Endothelial cell of umbilical vein (primary cell): ENCODE measurements around the gene MOCOS. TPM values are rescaled to one million over a fixed set of nuclear protein-coding genes. Genes with fewer than 3 reads are reported as not detected.

ENCODE experiments used
- BruUV-seq: library from RNA; stranded (reverse); fragments of 400-500 nt; replicated peaks from 2 replicates; lab custom pipeline; 2021; lab: Mats Ljungman, UMichigan
- CTCF ChIA-PET: fragments of 300-600, 350-600 bp; sonication (Branson Sonifier 250); formaldehyde crosslinking; loops from one replicate; lab custom pipeline; 2021; ENCODE audit warnings: antibody characterized with exemption, inconsistent platforms; lab: Charles Lee
- POLR2A ChIA-PET: fragments of 300-600, 350-600 bp; sonication (Branson Sonifier 250); formaldehyde crosslinking; loops from one replicate; lab custom pipeline; 2021; ENCODE audit warnings: antibody characterized with exemption, inconsistent platforms; lab: Charles Lee
- DNase-seq: peaks from one replicate; pipeline ENCODE4 v3.0.0-alpha.2; 2011; ENCODE audit warnings: low read depth, low spot score
- FAIRE-seq: peaks from 2 replicates; lab custom pipeline; 2011; peaks lifted over from hg19 to GRCh38; lab: Jason Lieb, UNC
- H2AFZ ChIP-seq: 2 replicates; pipeline ENCODE4 v1.6.0; 2012; ENCODE audit warnings: low read depth, low read length, control low read depth, inconsistent platforms
- H3K27ac ChIP-seq: 2 replicates; pipeline ENCODE4 v1.5.1; 2011; ENCODE audit warnings: low read depth, mild to moderate bottlenecking, control low read depth, low read length, moderate library complexity; ENCODE audit not compliant: insufficient read depth
- H3K27me3 ChIP-seq, 2 experiments: 2 replicates each; pipeline versions ENCODE4 v1.6.0 to v1.6.1; 2011; ENCODE audit warnings: low read length in 2 of 2, mixed read lengths in 1 of 2; ENCODE audit not compliant: control insufficient read depth in 2 of 2, insufficient read depth in 2 of 2
- H3K36me3 ChIP-seq, 2 experiments: 2 replicates in 1 of 2; 3 replicates in 1 of 2; pipeline ENCODE4 v1.5.1; 2011; ENCODE audit warnings: low read length in 2 of 2, mild to moderate bottlenecking in 1 of 2, moderate library complexity in 1 of 2; ENCODE audit not compliant: control insufficient read depth in 2 of 2, insufficient read depth in 2 of 2; ENCODE audit errors: extremely low read depth in 1 of 2
- H3K4me1 ChIP-seq: 3 replicates; pipeline ENCODE4 v1.5.1; 2011; ENCODE audit warnings: mild to moderate bottlenecking, low read length; ENCODE audit not compliant: control insufficient read depth, insufficient read depth; ENCODE audit errors: extremely low read depth
- H3K4me2 ChIP-seq: 2 replicates; pipeline ENCODE4 v1.6.1; 2011; ENCODE audit warnings: low read length, control low read depth, mixed read lengths; ENCODE audit not compliant: insufficient read depth
- H3K4me3 ChIP-seq, 3 experiments: fragments of 200-600 bp in 1 of 3; sonication (generic), shearing (Covaris generic) in 1 of 3; replicated peaks in 1 of 3; 2 replicates each; pipeline ENCODE4 v1.5.1; 2011 to 2016; ENCODE audit warnings: control low read depth in 3 of 3, low read length in 3 of 3, mild to moderate bottlenecking in 2 of 3, inconsistent platforms in 1 of 3, low read depth in 1 of 3, moderate library complexity in 1 of 3; ENCODE audit not compliant: insufficient read depth in 1 of 3
- H3K79me2 ChIP-seq: 2 replicates; pipeline ENCODE4 v1.6.0; 2012; ENCODE audit warnings: low read length, inconsistent platforms; ENCODE audit not compliant: control insufficient read depth, insufficient read depth
- H3K9ac ChIP-seq: replicated peaks from 2 replicates; pipeline ENCODE3; 2011; ENCODE audit warnings: low read length, control low read depth; ENCODE audit not compliant: insufficient read depth; ENCODE audit errors: extremely low read depth
- H3K9me1 ChIP-seq: replicated peaks from 3 replicates; pipeline ENCODE4 v1.6.0; 2011; ENCODE audit warnings: mild to moderate bottlenecking, low read length; ENCODE audit not compliant: control insufficient read depth, insufficient read depth; ENCODE audit errors: extremely low read depth
- H3K9me3 ChIP-seq: replicated peaks from 2 replicates; pipeline ENCODE4 v1.5.1; 2012; ENCODE audit warnings: low read length, inconsistent platforms; ENCODE audit not compliant: control insufficient read depth, insufficient read depth
- H4K20me1 ChIP-seq: replicated peaks from 2 replicates; pipeline ENCODE3; 2011; ENCODE audit warnings: mild to moderate bottlenecking, low read length; ENCODE audit not compliant: control insufficient read depth, insufficient read depth; ENCODE audit errors: extremely low read depth
- EZH2 ChIP-seq: IDR thresholded peaks from 2 replicates; pipeline ENCODE4 v1.6.1; 2012; ENCODE audit warnings: borderline replicate concordance, low read depth, mild to moderate bottlenecking, moderate library complexity, low read length, inconsistent platforms; ENCODE audit not compliant: severe bottlenecking
- FOS ChIP-seq: IDR thresholded peaks from 2 replicates; pipeline ENCODE4 v1.6.1; 2011; ENCODE audit warnings: mild to moderate bottlenecking, low read length, moderate library complexity, borderline replicate concordance; ENCODE audit not compliant: insufficient read depth
- GATA2 ChIP-seq: IDR thresholded peaks from 2 replicates; pipeline ENCODE4 v1.7.0; 2011; ENCODE audit warnings: low read depth, mild to moderate bottlenecking, moderate library complexity, mixed read lengths, low read length; ENCODE audit not compliant: insufficient read length, insufficient read depth
- JUN ChIP-seq: IDR thresholded peaks from 2 replicates; pipeline ENCODE4 v1.6.1; 2011; ENCODE audit warnings: borderline replicate concordance, low read depth; ENCODE audit not compliant: insufficient read length, insufficient read depth
- MAX ChIP-seq: IDR thresholded peaks from 2 replicates; pipeline ENCODE4 v1.6.1; 2011; ENCODE audit not compliant: insufficient read depth, insufficient read length
- MYC ChIP-seq: IDR thresholded peaks from one replicate; pipeline ENCODE4 v1.6.1; 2011; ENCODE audit warnings: mild to moderate bottlenecking, low read depth, low read length
- POLR2A ChIP-seq: IDR thresholded peaks from 2 replicates; pipeline ENCODE4 v1.6.1; 2012; ENCODE audit warnings: low read depth, mild to moderate bottlenecking, control low read depth, low read length
- POLR2AphosphoS5 ChIP-seq: IDR thresholded peaks from 2 replicates; pipeline ENCODE4 v1.6.1; 2012; ENCODE audit warnings: low read depth, mild to moderate bottlenecking, control low read depth, low read length, moderate library complexity; ENCODE audit not compliant: insufficient read depth
- dilution Hi-C: fragments of 300-500 bp; cut with MboI; formaldehyde crosslinking; loops from one replicate; pipeline ENCODE4 v1.15.0; 2019; ENCODE audit warnings: low sequenced_read_pairs; ENCODE audit not compliant: extremely low pct_ligation_motif_present
- intact Hi-C: fragments of 100-400 bp; cut with micrococcal nuclease; formaldehyde crosslinking; loops from one replicate; pipeline ENCODE4 v1.10.0; 2022
- polyA plus RNA-seq, 4 experiments: library from polyadenylated mRNA; depleted of rRNA in 3 of 4; stranded (reverse) in 3 of 4; unstranded in 1 of 4; fragments of >200 nt; gene quantifications; 2 replicates each; pipeline versions ENCODE4 v1.2.1 to v1.2.3, GENCODE V29; 2011 to 2012; ENCODE audit warnings: missing spikeins in 1 of 4
- total RNA-seq: library from RNA; stranded (reverse); gene quantifications from 2 replicates; pipeline ENCODE4 v1.2.3, GENCODE V29; 2021
- TF ChIP-seq, protein P1 (sequence below), 2 donors: IDR thresholded peaks; 1 replicate in 1 of 2; 2 replicates in 1 of 2; pipeline ENCODE4 v1.5.1; 2011; ENCODE audit warnings: low read length in 2 of 2, mild to moderate bottlenecking in 2 of 2, moderate library complexity in 2 of 2, control low read depth in 1 of 2, inconsistent platforms in 1 of 2, low read depth in 1 of 2; ENCODE audit not compliant: insufficient read depth in 1 of 2; ENCODE audit errors: extremely low read depth in 1 of 2

MOCOS gene
- total and polyA plus RNA-seq, 2 donors (not counting 3 experiments of a cell fraction or from before 2014, with no cell fraction given): 0.18 to 0.88 TPM

DNA sequence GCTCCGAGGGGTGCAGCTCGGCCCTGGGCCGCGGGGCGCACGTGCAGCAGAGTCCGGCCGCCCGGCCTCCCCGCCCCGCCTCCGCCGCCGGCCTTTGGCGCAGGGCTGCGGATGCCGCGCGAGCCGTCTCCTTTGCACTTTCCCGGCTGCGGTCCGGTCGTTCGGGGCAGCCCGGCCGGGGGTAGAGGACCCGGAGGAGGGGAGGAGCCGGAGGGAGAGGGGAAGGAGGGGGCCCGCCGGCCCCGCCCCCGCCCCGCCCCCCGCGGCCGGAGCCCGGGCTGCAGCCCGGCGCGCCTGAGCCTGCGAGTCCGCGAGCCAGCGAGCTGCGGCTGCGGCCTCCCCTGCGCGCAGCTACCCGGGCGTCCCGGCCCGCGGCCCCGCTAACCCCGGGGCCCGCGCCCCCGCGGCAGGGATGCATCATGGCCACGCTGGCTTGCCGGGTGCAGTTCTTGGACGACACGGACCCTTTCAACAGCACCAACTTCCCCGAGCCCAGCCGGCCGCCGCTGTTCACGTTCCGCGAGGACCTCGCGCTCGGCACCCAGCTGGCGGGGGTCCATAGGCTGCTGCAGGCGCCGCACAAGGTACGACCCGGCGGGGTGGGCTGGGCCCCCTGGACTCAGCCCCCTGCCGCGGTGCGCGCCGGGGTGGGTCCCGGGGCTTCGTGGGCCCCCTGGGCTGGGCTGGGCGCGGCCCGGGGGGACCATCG lies 110.3 kb downstream of the MOCOS start, which contains the start of gene FHOD3:
Gene FHOD3 (plus strand): TSS at position 297 of the 709 bp plus-strand sequence. CDS start 123 bp downstream, at position 420.
- FAIRE-seq (no peak), DNase-seq (peak; percentile 23)
- TF ChIP-seq FOS (no peak), JUN (no peak), GATA2 (no peak), POLR2AphosphoS5 (no peak), EZH2 (no peak), MYC (no peak), MAX (no peak), POLR2A (no peak)
- TF ChIP-seq, protein P1, sequence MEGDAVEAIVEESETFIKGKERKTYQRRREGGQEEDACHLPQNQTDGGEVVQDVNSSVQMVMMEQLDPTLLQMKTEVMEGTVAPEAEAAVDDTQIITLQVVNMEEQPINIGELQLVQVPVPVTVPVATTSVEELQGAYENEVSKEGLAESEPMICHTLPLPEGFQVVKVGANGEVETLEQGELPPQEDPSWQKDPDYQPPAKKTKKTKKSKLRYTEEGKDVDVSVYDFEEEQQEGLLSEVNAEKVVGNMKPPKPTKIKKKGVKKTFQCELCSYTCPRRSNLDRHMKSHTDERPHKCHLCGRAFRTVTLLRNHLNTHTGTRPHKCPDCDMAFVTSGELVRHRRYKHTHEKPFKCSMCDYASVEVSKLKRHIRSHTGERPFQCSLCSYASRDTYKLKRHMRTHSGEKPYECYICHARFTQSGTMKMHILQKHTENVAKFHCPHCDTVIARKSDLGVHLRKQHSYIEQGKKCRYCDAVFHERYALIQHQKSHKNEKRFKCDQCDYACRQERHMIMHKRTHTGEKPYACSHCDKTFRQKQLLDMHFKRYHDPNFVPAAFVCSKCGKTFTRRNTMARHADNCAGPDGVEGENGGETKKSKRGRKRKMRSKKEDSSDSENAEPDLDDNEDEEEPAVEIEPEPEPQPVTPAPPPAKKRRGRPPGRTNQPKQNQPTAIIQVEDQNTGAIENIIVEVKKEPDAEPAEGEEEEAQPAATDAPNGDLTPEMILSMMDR (IDR thresholded peaks at IDR 0.05; ENCODE audit: extremely low read depth in 1 of 2, insufficient read depth in 1 of 2, low read depth in 1 of 2, low read length in 2 of 2): no peak
- dilution Hi-C loops: no loop called here
- Histone ChIP-seq H3K27ac (no peak within 1 kb of the TSS), H3K9ac (no peak within 1 kb of the TSS), H3K9me1 (no peaks in the 10 kb centered on the region), H3K4me1 (peaks cover 10% of the 10 kb centered on the region), H2AFZ (peak within 1 kb of the TSS; percentile 88), H3K36me3 (no peaks in the 10 kb centered on the region), H3K4me3 (peak within 1 kb of the TSS; percentile 19 to 34 (median 28)), H3K4me2 (peak within 1 kb of the TSS; percentile 75), H3K27me3 (peaks cover 42 to 50% of the 10 kb centered on the region in 2 experiments), H3K79me2 (no peaks in the 10 kb centered on the region), H3K9me3 (no peaks in the 10 kb centered on the region), H4K20me1 (no peaks in the 10 kb centered on the region)
- POLR2A ChIA-PET: no interaction called here
- CTCF ChIA-PET: interaction anchor here (0.6 to 5.1 kb wide), 12 partner anchors 12 to 274 kb away, joined by 3 to 25 read pairs (median 4); no protein-coding TSS in a partner anchor
- intact Hi-C loops: loop anchor here (1.0 to 10.0 kb wide), 6 partner anchors 110 to 457 kb away; partner anchors contain the start of genes ELP2, MOCOS and SLC39A6
- BruUV-seq: no TSS peak
